ENCODE data around the gene SETD4. TPM values are rescaled to one million over a fixed set of nuclear protein-coding genes. Genes with fewer than 3 reads are reported as not detected.

The SETD4 gene
- total and polyA plus RNA-seq, 2 donors (not counting 3 experiments of a cell fraction or from before 2014, with no cell fraction given) = 13.0 to 25.1 TPM

- CTCF ChIA-PET = interaction anchor here (1.3 kb wide), 1 partner anchor 10 kb away, joined by 3 read pairs; no protein-coding TSS in a partner anchor
- no peaks in the 10 kb centered on the region for H3K4me1 ChIP-seq (ENCODE audit: control insufficient read depth, extremely low read depth, insufficient read depth, low read length)
- dilution Hi-C loops (cut with MboI; ENCODE audit: extremely low pct_ligation_motif_present, low sequenced_read_pairs) (no loop called here), intact Hi-C loops (cut with micrococcal nuclease) (no loop called here)
- H2AFZ ChIP-seq (ENCODE audit: low read depth, low read length) = no peak overlapping the region
- POLR2A ChIA-PET = no interaction called here
- H3K36me3 ChIP-seq (ENCODE audit: control insufficient read depth in 2 of 2, extremely low read depth in 1 of 2, insufficient read depth in 2 of 2, low read length in 2 of 2) = no peaks in the 10 kb centered on the region
- FAIRE-seq = no peak
- H4K20me1 ChIP-seq (replicated peaks; ENCODE audit: control insufficient read depth, extremely low read depth, insufficient read depth, low read length) = no peaks in the 10 kb centered on the region
- H3K9me1 ChIP-seq (replicated peaks; ENCODE audit: control insufficient read depth, extremely low read depth, insufficient read depth, low read length) = no peaks in the 10 kb centered on the region
- no peaks in the 10 kb centered on the region for H3K79me2 ChIP-seq (ENCODE audit: control insufficient read depth, insufficient read depth, low read length)
- H3K9me3 ChIP-seq (replicated peaks; ENCODE audit: control insufficient read depth, insufficient read depth, low read length) = no peaks in the 10 kb centered on the region
- no peak overlapping the region for H3K27ac ChIP-seq (ENCODE audit: insufficient read depth, low read depth, low read length)
- TF ChIP-seq, protein P1, sequence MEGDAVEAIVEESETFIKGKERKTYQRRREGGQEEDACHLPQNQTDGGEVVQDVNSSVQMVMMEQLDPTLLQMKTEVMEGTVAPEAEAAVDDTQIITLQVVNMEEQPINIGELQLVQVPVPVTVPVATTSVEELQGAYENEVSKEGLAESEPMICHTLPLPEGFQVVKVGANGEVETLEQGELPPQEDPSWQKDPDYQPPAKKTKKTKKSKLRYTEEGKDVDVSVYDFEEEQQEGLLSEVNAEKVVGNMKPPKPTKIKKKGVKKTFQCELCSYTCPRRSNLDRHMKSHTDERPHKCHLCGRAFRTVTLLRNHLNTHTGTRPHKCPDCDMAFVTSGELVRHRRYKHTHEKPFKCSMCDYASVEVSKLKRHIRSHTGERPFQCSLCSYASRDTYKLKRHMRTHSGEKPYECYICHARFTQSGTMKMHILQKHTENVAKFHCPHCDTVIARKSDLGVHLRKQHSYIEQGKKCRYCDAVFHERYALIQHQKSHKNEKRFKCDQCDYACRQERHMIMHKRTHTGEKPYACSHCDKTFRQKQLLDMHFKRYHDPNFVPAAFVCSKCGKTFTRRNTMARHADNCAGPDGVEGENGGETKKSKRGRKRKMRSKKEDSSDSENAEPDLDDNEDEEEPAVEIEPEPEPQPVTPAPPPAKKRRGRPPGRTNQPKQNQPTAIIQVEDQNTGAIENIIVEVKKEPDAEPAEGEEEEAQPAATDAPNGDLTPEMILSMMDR (IDR thresholded peaks at IDR 0.05; ENCODE audit: extremely low read depth in 1 of 2, insufficient read depth in 1 of 2, low read depth in 1 of 2, low read length in 2 of 2) = no peak
- TF ChIP-seq POLR2AphosphoS5 (IDR thresholded peaks at IDR 0.05; ENCODE audit: insufficient read depth, low read depth, low read length) (no peak), POLR2A (IDR thresholded peaks at IDR 0.05; ENCODE audit: low read depth, low read length) (no peak), JUN (IDR thresholded peaks at IDR 0.05; ENCODE audit: borderline replicate concordance, insufficient read depth, insufficient read length, low read depth) (no peak), FOS (IDR thresholded peaks at IDR 0.05; ENCODE audit: borderline replicate concordance, insufficient read depth, low read length) (no peak)
- TF ChIP-seq, protein P2, sequence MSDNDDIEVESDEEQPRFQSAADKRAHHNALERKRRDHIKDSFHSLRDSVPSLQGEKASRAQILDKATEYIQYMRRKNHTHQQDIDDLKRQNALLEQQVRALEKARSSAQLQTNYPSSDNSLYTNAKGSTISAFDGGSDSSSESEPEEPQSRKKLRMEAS (IDR thresholded peaks at IDR 0.05; ENCODE audit: insufficient read depth, insufficient read length) = no peak
- H3K9ac ChIP-seq (replicated peaks; ENCODE audit: extremely low read depth, insufficient read depth, low read length) = no peak overlapping the region
- no peak overlapping the region for H3K4me2 ChIP-seq (ENCODE audit: insufficient read depth, low read length)
- H3K27me3 ChIP-seq (ENCODE audit: control insufficient read depth in 2 of 2, insufficient read depth in 2 of 2, low read length in 2 of 2) = peaks cover 5 to 11% of the 10 kb centered on the region in 2 experiments
- no peak for DNase-seq (ENCODE audit: low read depth, low spot score)
- no peak overlapping the region for H3K4me3 ChIP-seq (replicated peaks in 1 of 3; ENCODE audit: insufficient read depth in 1 of 3, low read depth in 1 of 3, low read length in 3 of 3)
- no TSS peak for BruUV-seq (replicated peaks)
Measured at GRCh38 chr21:36005879-36006400, 54.4 kb downstream of the SETD4 start.

Measured in endothelial cell of umbilical vein (primary cell).